ENCODE data around the gene GRID1. TPM values are rescaled to one million over a fixed set of nuclear protein-coding genes. Genes with fewer than 3 reads are reported as not detected.

Gene GRID1
- total RNA-seq, 1 experiment from 2014 or later: not detected

DNA sequence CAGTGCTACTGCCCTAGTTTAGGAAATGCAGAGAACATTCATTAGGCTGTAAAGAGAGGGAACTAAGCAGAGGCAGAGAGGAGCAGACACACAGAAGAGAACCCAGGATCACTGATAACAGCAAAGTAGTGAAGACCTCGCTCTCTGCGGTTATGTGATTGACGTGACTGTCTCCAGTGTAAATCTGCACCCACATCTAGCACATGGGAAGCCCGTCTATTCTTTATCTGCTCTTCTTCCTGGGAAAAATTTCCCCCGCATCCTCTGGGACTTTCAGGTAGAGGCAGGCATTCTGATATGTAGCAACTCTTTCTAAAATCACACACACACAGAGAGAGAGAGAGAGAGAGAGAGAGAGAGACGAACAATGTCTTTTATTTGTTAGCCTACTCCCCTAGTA, 699.6 kb downstream of the GRID1 start:
- no peaks in the 10 kb centered on the region for H3K79me2 ChIP-seq (ENCODE audit: low read length)
- POLR2A ChIA-PET (ENCODE audit: unreplicated experiment): no interaction called here
- CTCF ChIA-PET: no interaction called here
- H3K9ac ChIP-seq (ENCODE audit: low read length): no peak overlapping the region
- no peak overlapping the region for H3K4me2 ChIP-seq (ENCODE audit: low read length)
- no peaks in the 10 kb centered on the region for H3K36me3 ChIP-seq (ENCODE audit: low read depth, low read length)
- H3K27ac ChIP-seq (ENCODE audit: low read length): no peak overlapping the region
- no peaks in the 10 kb centered on the region for H3F3A ChIP-seq (ENCODE audit: low read length, unreplicated experiment)
- H3K9me2 ChIP-seq (replicated peaks; ENCODE audit: low read length): no peaks in the 10 kb centered on the region
- no peak for TF ChIP-seq EZH2 (IDR thresholded peaks at IDR 0.05; ENCODE audit: low read length, unreplicated experiment)
- TF ChIP-seq, protein P1, sequence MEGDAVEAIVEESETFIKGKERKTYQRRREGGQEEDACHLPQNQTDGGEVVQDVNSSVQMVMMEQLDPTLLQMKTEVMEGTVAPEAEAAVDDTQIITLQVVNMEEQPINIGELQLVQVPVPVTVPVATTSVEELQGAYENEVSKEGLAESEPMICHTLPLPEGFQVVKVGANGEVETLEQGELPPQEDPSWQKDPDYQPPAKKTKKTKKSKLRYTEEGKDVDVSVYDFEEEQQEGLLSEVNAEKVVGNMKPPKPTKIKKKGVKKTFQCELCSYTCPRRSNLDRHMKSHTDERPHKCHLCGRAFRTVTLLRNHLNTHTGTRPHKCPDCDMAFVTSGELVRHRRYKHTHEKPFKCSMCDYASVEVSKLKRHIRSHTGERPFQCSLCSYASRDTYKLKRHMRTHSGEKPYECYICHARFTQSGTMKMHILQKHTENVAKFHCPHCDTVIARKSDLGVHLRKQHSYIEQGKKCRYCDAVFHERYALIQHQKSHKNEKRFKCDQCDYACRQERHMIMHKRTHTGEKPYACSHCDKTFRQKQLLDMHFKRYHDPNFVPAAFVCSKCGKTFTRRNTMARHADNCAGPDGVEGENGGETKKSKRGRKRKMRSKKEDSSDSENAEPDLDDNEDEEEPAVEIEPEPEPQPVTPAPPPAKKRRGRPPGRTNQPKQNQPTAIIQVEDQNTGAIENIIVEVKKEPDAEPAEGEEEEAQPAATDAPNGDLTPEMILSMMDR (conservative IDR thresholded peaks at IDR 0.05; ENCODE audit: low read depth, low read length): no peak
- no peak for TF ChIP-seq EZH2phosphoT487 (IDR thresholded peaks at IDR 0.05; ENCODE audit: borderline replicate concordance, low read length)
- no peaks in the 10 kb centered on the region for H4K20me1 ChIP-seq (ENCODE audit: low read length)
- H3K4me1 ChIP-seq (ENCODE audit: insufficient read depth, low read length): no peaks in the 10 kb centered on the region
- intact Hi-C loops (cut with micrococcal nuclease): no loop called here
- no peak overlapping the region for H2AFZ ChIP-seq (ENCODE audit: low read length)
- no peaks in the 10 kb centered on the region for H3K9me3 ChIP-seq (ENCODE audit: low read length)
- ATAC-seq (no peak), DNase-seq (no peak)
- no peaks in the 10 kb centered on the region for H3K27me3 ChIP-seq (ENCODE audit: low read length)
- BruUV-seq (replicated peaks): no TSS peak
- no peak overlapping the region for H3K4me3 ChIP-seq (ENCODE audit: low read length)

DNA sequence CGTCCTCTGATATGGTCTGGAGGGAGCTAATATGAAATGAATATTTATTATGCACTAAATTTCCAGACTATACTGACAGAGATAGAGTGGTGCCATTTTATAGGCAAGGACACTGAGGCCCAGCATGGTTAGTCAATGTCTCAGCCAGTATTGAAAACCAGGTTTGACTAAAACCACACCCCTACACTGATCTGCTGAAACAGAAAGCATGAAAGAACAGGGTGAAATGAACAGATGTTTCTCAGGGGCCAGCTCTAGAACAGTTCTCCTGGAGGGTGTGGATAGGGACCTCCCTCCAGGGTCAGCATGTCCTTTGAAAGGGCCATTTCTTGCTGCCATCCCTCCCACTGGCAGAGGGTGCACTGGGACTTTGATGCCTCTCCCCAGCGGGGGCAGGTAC, 700.5 kb downstream of the GRID1 start:
- ChIA-PET CTCF (no interaction called here), POLR2A (ENCODE audit: unreplicated experiment) (no interaction called here)
- TF ChIP-seq EZH2phosphoT487 (IDR thresholded peaks at IDR 0.05; ENCODE audit: borderline replicate concordance, low read length) (no peak), EZH2 (IDR thresholded peaks at IDR 0.05; ENCODE audit: low read length, unreplicated experiment) (no peak)
- TF ChIP-seq, protein P1 (conservative IDR thresholded peaks at IDR 0.05; ENCODE audit: low read depth, low read length): no peak
- Histone ChIP-seq H3K4me1 (ENCODE audit: insufficient read depth, low read length) (no peaks in the 10 kb centered on the region), H3K9me2 (replicated peaks; ENCODE audit: low read length) (no peaks in the 10 kb centered on the region), H3K4me3 (ENCODE audit: low read length) (no peak overlapping the region), H3F3A (ENCODE audit: low read length, unreplicated experiment) (no peaks in the 10 kb centered on the region), H3K27ac (ENCODE audit: low read length) (no peak overlapping the region), H3K36me3 (ENCODE audit: low read depth, low read length) (no peaks in the 10 kb centered on the region), H3K27me3 (ENCODE audit: low read length) (no peaks in the 10 kb centered on the region), H3K4me2 (ENCODE audit: low read length) (no peak overlapping the region), H2AFZ (ENCODE audit: low read length) (no peak overlapping the region), H4K20me1 (ENCODE audit: low read length) (no peaks in the 10 kb centered on the region), H3K9me3 (ENCODE audit: low read length) (no peaks in the 10 kb centered on the region), H3K9ac (ENCODE audit: low read length) (no peak overlapping the region), H3K79me2 (ENCODE audit: low read length) (no peaks in the 10 kb centered on the region)
- DNase-seq: no peak
- no peak for ATAC-seq
- intact Hi-C loops (cut with micrococcal nuclease): no loop called here
- no TSS peak for BruUV-seq (replicated peaks)

DNA sequence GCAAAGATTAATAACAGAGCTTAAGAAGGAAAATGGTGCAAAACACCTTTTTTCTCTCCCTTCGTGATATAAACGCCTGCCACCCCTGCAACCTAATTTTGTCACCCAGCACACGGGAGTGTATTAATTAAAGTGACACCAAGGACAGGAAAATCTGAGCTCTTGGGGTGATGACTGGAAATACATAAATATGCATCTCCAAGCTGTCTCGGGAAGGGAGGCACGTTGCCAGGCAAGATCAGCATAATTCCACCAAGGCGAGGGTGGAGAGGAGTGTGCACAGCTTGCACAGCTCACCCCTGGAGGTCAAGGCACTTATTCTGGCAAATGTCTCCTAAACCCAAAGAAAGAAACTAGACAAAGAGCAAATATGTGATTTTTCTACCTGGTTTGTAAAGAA, 700.9 kb downstream of the GRID1 start:
- TF ChIP-seq EZH2 (IDR thresholded peaks at IDR 0.05; ENCODE audit: low read length, unreplicated experiment): no peak
- TF ChIP-seq, protein P1 (conservative IDR thresholded peaks at IDR 0.05; ENCODE audit: low read depth, low read length): no peak
- TF ChIP-seq EZH2phosphoT487 (IDR thresholded peaks at IDR 0.05; ENCODE audit: borderline replicate concordance, low read length): no peak
- POLR2A ChIA-PET (ENCODE audit: unreplicated experiment): no interaction called here
- BruUV-seq (replicated peaks): no TSS peak
- ATAC-seq (no peak), DNase-seq (no peak)
- no peak overlapping the region for H3K4me3 ChIP-seq (ENCODE audit: low read length)
- no peaks in the 10 kb centered on the region for H3K36me3 ChIP-seq (ENCODE audit: low read depth, low read length)
- no peak overlapping the region for H2AFZ ChIP-seq (ENCODE audit: low read length)
- CTCF ChIA-PET: no interaction called here
- no peaks in the 10 kb centered on the region for H3K9me2 ChIP-seq (replicated peaks; ENCODE audit: low read length)
- no peaks in the 10 kb centered on the region for H3K4me1 ChIP-seq (ENCODE audit: insufficient read depth, low read length)
- no peaks in the 10 kb centered on the region for H3K9me3 ChIP-seq (ENCODE audit: low read length)
- no peaks in the 10 kb centered on the region for H3K27me3 ChIP-seq (ENCODE audit: low read length)
- intact Hi-C loops (cut with micrococcal nuclease): no loop called here
- no peak overlapping the region for H3K9ac ChIP-seq (ENCODE audit: low read length)
- no peak overlapping the region for H3K4me2 ChIP-seq (ENCODE audit: low read length)
- H3K27ac ChIP-seq (ENCODE audit: low read length): no peak overlapping the region
- H3F3A ChIP-seq (ENCODE audit: low read length, unreplicated experiment): no peaks in the 10 kb centered on the region
- no peaks in the 10 kb centered on the region for H3K79me2 ChIP-seq (ENCODE audit: low read length)
- no peaks in the 10 kb centered on the region for H4K20me1 ChIP-seq (ENCODE audit: low read length)

Data from PC-3 (cell line).